Left lung (tissue), 10 donors: ENCODE results near the gene CACNB4. TPM values are rescaled to one million over a fixed set of nuclear protein-coding genes. Genes with fewer than 3 reads are reported as not detected.
A peak's percentile ranks its signal among the peaks of the same experiment; 100 is the strongest.
"Not testable (repeated sequence)": the region's sequence is repeated elsewhere in the genome, so short reads cannot be mapped to it uniquely, and the experiment has no call there.

Source experiments
- ATAC-seq: fragments of 200-7000 bp; cut with Tn5 transposase; one replicate; pipeline ENCODE4 v1.9.1; 2020; ENCODE audit warnings: moderate library complexity
- DNase-seq, 4 donors: peaks; one replicate each; pipeline ENCODE4 v3.0.0-alpha.2; 2013 to 2020
- H3K27ac ChIP-seq, 2 donors: fragments of 200-600 bp; sonication (generic) in 1 of 2; one replicate each; pipeline versions ENCODE4 v1.5.0 to v1.8.0; 2020 to 2021
- H3K27me3 ChIP-seq, 2 donors: fragments of 200-600 bp; sonication (generic) in 1 of 2; one replicate each; pipeline versions ENCODE4 v1.5.0 to v1.8.0; 2020 to 2021
- H3K36me3 ChIP-seq, 2 donors: fragments of 200-600 bp; sonication (generic) in 1 of 2; one replicate each; pipeline versions ENCODE4 v1.5.0 to v1.8.0; 2020 to 2021
- H3K4me1 ChIP-seq, 2 donors: fragments of 200-600 bp; one replicate each; pipeline ENCODE4 v1.8.0; 2021
- H3K4me3 ChIP-seq, 2 donors: fragments of 200-600 bp; sonication (generic) in 1 of 2; one replicate each; pipeline versions ENCODE4 v1.5.0 to v1.8.0; 2020 to 2021; ENCODE audit warnings: mild to moderate bottlenecking in 1 of 2
- H3K9me3 ChIP-seq, 2 donors: fragments of 200-600 bp; sonication (generic) in 1 of 2; one replicate each; pipeline versions ENCODE4 v1.5.0 to v1.8.0; 2020 to 2021
- CTCF ChIP-seq, 2 donors: fragments of 200-600 bp; sonication (generic) in 1 of 2; IDR thresholded peaks; one replicate each; pipeline versions ENCODE4 v1.5.0 to v1.8.0; 2021; ENCODE audit warnings: antibody characterized with exemption in 2 of 2
- intact Hi-C, 2 donors: fragments of 100-400 bp; cut with DNase I; formaldehyde crosslinking; loops; one replicate each; pipeline versions ENCODE4 v1.11.2 to v1.14.2; 2022
- polyA plus RNA-seq, 6 donors: library from polyadenylated mRNA; unstranded; fragments of 120-200 nt; gene quantifications; one replicate each; pipeline ENCODE4 v1.2.1, GENCODE V29; 2013; ENCODE audit not compliant: insufficient read length in 6 of 6
- total RNA-seq, 2 donors: library from RNA; stranded (reverse); fragmentation: NEBNext Ultra II Directional; extraction: Animal tissue kit (Norgen Biotek cat#: 25700); gene quantifications; one replicate each; pipeline ENCODE4 v1.2.1, GENCODE V29; 2021
- donor health status: DM: no; HTN: yes; CAD: no.
- donor health status: DM: no; HTN: no; CAD: no.

CACNB4 gene
- total and polyA plus RNA-seq, 8 donors: 5.9 to 11.2 (median 8.6) TPM

- Histone ChIP-seq H3K4me3 (no peak overlapping the region), H3K4me1 (peaks cover 0 to 22% of the 10 kb centered on the region in 2 donors), H3K27ac (no peak overlapping the region), H3K36me3 (no peaks in the 10 kb centered on the region), H3K9me3 (no peaks in the 10 kb centered on the region), H3K27me3 (no peaks in the 10 kb centered on the region)
- ATAC-seq (no peak), DNase-seq (no peak)
- intact Hi-C loops: loop anchor here in 1 of 2 donors (10.0 kb wide), 1 partner anchor 602 kb away; no protein-coding TSS in a partner anchor
- TF ChIP-seq CTCF (IDR thresholded peaks at IDR 0.05): no peak
Observed at GRCh38 chr2:152033011-152033925, 65.6 kb downstream of the CACNB4 start.

- Histone ChIP-seq H3K36me3 (no peaks in the 10 kb centered on the region), H3K9me3 (no peaks in the 10 kb centered on the region), H3K27ac (peak overlapping the region in 1 of 2 donors; percentile 34), H3K4me1 (peaks cover 0 to 7% of the 10 kb centered on the region in 2 donors), H3K27me3 (no peaks in the 10 kb centered on the region), H3K4me3 (no peak overlapping the region)
- ATAC-seq (no peak), DNase-seq (no peak)
- intact Hi-C loops: loop anchor here in 1 of 2 donors (10.0 kb wide), 1 partner anchor 603 kb away; no protein-coding TSS in a partner anchor
- TF ChIP-seq CTCF (IDR thresholded peaks at IDR 0.05): no peak
Observed at GRCh38 chr2:152031747-152032306, 67.0 kb downstream of the CACNB4 start.

GRCh38 chr2:152030596-152031328 is 68.1 kb downstream of the CACNB4 start:
- not testable (repeated sequence) for H3K36me3 ChIP-seq, H3K4me3 ChIP-seq, H3K9me3 ChIP-seq, H3K27ac ChIP-seq, H3K4me1 ChIP-seq, H3K27me3 ChIP-seq, DNase-seq
- intact Hi-C loops: loop anchor here in 1 of 2 donors (10.0 kb wide), 1 partner anchor 604 kb away; no protein-coding TSS in a partner anchor
- peak; percentile 52 for ATAC-seq

- TF ChIP-seq CTCF (IDR thresholded peaks at IDR 0.05): no peak
- Histone ChIP-seq H3K4me3 (no peak overlapping the region), H3K36me3 (no peaks in the 10 kb centered on the region), H3K27ac (no peak overlapping the region), H3K27me3 (no peaks in the 10 kb centered on the region), H3K4me1 (peaks cover 0 to 13% of the 10 kb centered on the region in 2 donors), H3K9me3 (no peaks in the 10 kb centered on the region)
- intact Hi-C loops: no loop called here
- ATAC-seq: no peak
- no peak for DNase-seq
Observed at GRCh38 chr2:152028182-152028862, 70.5 kb downstream of the CACNB4 start.

- H3K4me3 ChIP-seq: peak overlapping the region in 1 of 2 donors; percentile 24
- no peaks in the 10 kb centered on the region for H3K36me3 ChIP-seq
- H3K4me1 ChIP-seq: peaks cover 0 to 8% of the 10 kb centered on the region in 2 donors
- H3K27ac ChIP-seq: no peak overlapping the region
- ATAC-seq: peak; percentile 99
- H3K27me3 ChIP-seq: no peaks in the 10 kb centered on the region
- intact Hi-C loops: no loop called here
- H3K9me3 ChIP-seq: no peaks in the 10 kb centered on the region
- TF ChIP-seq CTCF (IDR thresholded peaks at IDR 0.05): peak; percentile 94 to 96
- peak; percentile 60 to 95 (median 83) for DNase-seq
Observed at GRCh38 chr2:152025678-152026287, 73.1 kb downstream of the CACNB4 start.
